Natural killer cell (primary cell): ENCODE measurements around the gene INPP5B. TPM values are rescaled to one million over a fixed set of nuclear protein-coding genes. Genes with fewer than 3 reads are reported as not detected.
A peak's percentile ranks its signal among the peaks of the same experiment; 100 is the strongest.
"Not testable (repeated sequence)": the region's sequence is repeated elsewhere in the genome, so short reads cannot be mapped to it uniquely, and the experiment has no call there.

Experiments
- ATAC-seq, 3 donors: fragments of 150-1000 bp in 2 of 3; fragments of 200-7000 bp in 1 of 3; cut with Tn5 transposase; 1 replicate in 1 of 3; 2 replicates in 2 of 3; pipeline ENCODE4 v1.10.0; 2021; ENCODE audit warnings: mild to moderate bottlenecking in 2 of 3, moderate library complexity in 2 of 3
- DNase-seq, 2 donors: peaks; one replicate each; pipeline versions ENCODE4 v3.0.0 to v3.0.0-alpha.2; 2013 to 2021; ENCODE audit warnings: mixed read lengths in 1 of 2
- H3K27ac ChIP-seq: one replicate; pipeline ENCODE4 v1.5.1; 2013; ENCODE audit warnings: mild to moderate bottlenecking, low read length
- H3K27me3 ChIP-seq: one replicate; pipeline ENCODE4 v1.6.1; 2013; ENCODE audit warnings: low read length; ENCODE audit not compliant: control insufficient read depth, insufficient read depth
- H3K36me3 ChIP-seq: one replicate; pipeline ENCODE4 v1.6.1; 2013; ENCODE audit warnings: low read length; ENCODE audit not compliant: control insufficient read depth, insufficient read depth
- H3K4me1 ChIP-seq: one replicate; pipeline ENCODE4 v1.6.1; 2013; ENCODE audit warnings: low read length; ENCODE audit not compliant: control insufficient read depth, insufficient read depth
- H3K4me3 ChIP-seq: one replicate; pipeline ENCODE4 v1.5.1; 2013; ENCODE audit warnings: low read length
- H3K9me3 ChIP-seq: one replicate; pipeline ENCODE4 v1.6.1; 2013; ENCODE audit warnings: low read length; ENCODE audit not compliant: control insufficient read depth, insufficient read depth
- H3K27ac Mint-ChIP-seq, 2 donors: one replicate each; pipeline ENCODE4 v1.8.0; 2022; ENCODE audit warnings: mild to moderate bottlenecking in 2 of 2, mixed read lengths in 2 of 2, moderate library complexity in 1 of 2
- H3K27me3 Mint-ChIP-seq, 2 donors: one replicate each; pipeline ENCODE4 v1.8.0; 2022; ENCODE audit warnings: low read depth in 2 of 2, mixed read lengths in 2 of 2
- H3K36me3 Mint-ChIP-seq: one replicate; pipeline ENCODE4 v1.8.0; 2022; ENCODE audit warnings: mixed read lengths
- H3K4me1 Mint-ChIP-seq, 2 donors: one replicate each; pipeline ENCODE4 v1.8.0; 2022; ENCODE audit warnings: mixed read lengths in 2 of 2
- H3K4me3 Mint-ChIP-seq: one replicate; pipeline ENCODE4 v1.8.0; 2022; ENCODE audit warnings: mild to moderate bottlenecking, moderate library complexity, mixed read lengths
- H3K9me3 Mint-ChIP-seq, 2 donors: one replicate each; pipeline ENCODE4 v1.8.0; 2022; ENCODE audit warnings: mixed read lengths in 2 of 2
- CTCF ChIP-seq: fragments of 200-600 bp; IDR thresholded peaks from one replicate; pipeline ENCODE4 v1.8.0; 2022; ENCODE audit warnings: antibody characterized with exemption
- WGBS: methylation state at CpG from one replicate; pipeline ENCODE4 v1.1.7; 2013; ENCODE audit warnings: missing lambda C conversion rate; ENCODE audit not compliant: insufficient coverage; 5-methylcytosine and 5-hydroxymethylcytosine counted together
- intact Hi-C: fragments of 100-400 bp; cut with micrococcal nuclease; formaldehyde crosslinking; loops from one replicate; pipeline ENCODE4 v1.14.2; 2022
- total RNA-seq, 4 donors: library from RNA; stranded (reverse); fragments of 120-200 nt in 1 of 4; gene quantifications; one replicate each; pipeline versions ENCODE4 v1.2.3 to v1.2.4, GENCODE V29; 2013 to 2022

Gene INPP5B
- total RNA-seq, 3 donors from 2014 or later (not counting 1 experiment from before 2014, with no cell fraction given): 34.0 to 66.2 (median 54.7) TPM

- Mint-ChIP-seq H3K4me1 (peaks cover 13 to 17% of the 10 kb centered on the region in 2 donors), H3K36me3 (no peaks in the 10 kb centered on the region), H3K9me3 (no peaks in the 10 kb centered on the region), H3K27me3 (no peaks in the 10 kb centered on the region), H3K4me3 (no peak overlapping the region), H3K27ac (no peak overlapping the region)
- DNase-seq: no peak
- H3K9me3 ChIP-seq: no peaks in the 10 kb centered on the region
- intact Hi-C loops: no loop called here
- no peak for TF ChIP-seq CTCF
- ATAC-seq: no peak
- H3K4me3 ChIP-seq: no peak overlapping the region
- H3K36me3 ChIP-seq: peaks cover 9% of the 10 kb centered on the region
- H3K27ac ChIP-seq: no peak overlapping the region
- peaks cover 20% of the 10 kb centered on the region for H3K4me1 ChIP-seq
- no peaks in the 10 kb centered on the region for H3K27me3 ChIP-seq
- 85% methylated on average over 4 of the region's 4 CpGs for WGBS
These were observed 2.6 kb downstream of the INPP5B start for GRCh38 chr1:37944086-37944763.

- Mint-ChIP-seq H3K4me3 (no peak overlapping the region), H3K4me1 (no peaks in the 10 kb centered on the region), H3K9me3 (no peaks in the 10 kb centered on the region), H3K36me3 (no peaks in the 10 kb centered on the region), H3K27me3 (no peaks in the 10 kb centered on the region), H3K27ac (no peak overlapping the region)
- H3K9me3 ChIP-seq: no peaks in the 10 kb centered on the region
- WGBS: 91% methylated on average over 4 of the region's 5 CpGs
- intact Hi-C loops: no loop called here
- DNase-seq (no peak), ATAC-seq (no peak)
- no peak overlapping the region for H3K4me3 ChIP-seq
- H3K36me3 ChIP-seq: peaks cover 12% of the 10 kb centered on the region
- H3K27ac ChIP-seq: no peak overlapping the region
- no peaks in the 10 kb centered on the region for H3K4me1 ChIP-seq
- no peaks in the 10 kb centered on the region for H3K27me3 ChIP-seq
- TF ChIP-seq CTCF: no peak
These were observed 6.4 kb downstream of the INPP5B start for GRCh38 chr1:37940299-37940947.

- H3K9me3 Mint-ChIP-seq, H3K4me1 Mint-ChIP-seq, H3K4me1 ChIP-seq, H3K27ac Mint-ChIP-seq, H3K27ac ChIP-seq, ATAC-seq, intact Hi-C loops, H3K27me3 ChIP-seq, DNase-seq, H3K36me3 Mint-ChIP-seq, H3K9me3 ChIP-seq, H3K27me3 Mint-ChIP-seq, H3K4me3 Mint-ChIP-seq, H3K4me3 ChIP-seq: not testable (repeated sequence)
- H3K36me3 ChIP-seq: peaks cover 12% of the 10 kb centered on the region
- 94% methylated on average over 14 of the region's 14 CpGs for WGBS
These were observed 10.1 kb downstream of the INPP5B start for GRCh38 chr1:37936760-37937159.

- Mint-ChIP-seq H3K4me1 (peaks cover 18 to 31% of the 10 kb centered on the region in 2 donors), H3K27me3 (no peaks in the 10 kb centered on the region), H3K9me3 (no peaks in the 10 kb centered on the region), H3K4me3 (peak overlapping the region; percentile 96), H3K27ac (peak overlapping the region in 1 of 2 donors; percentile 30), H3K36me3 (no peaks in the 10 kb centered on the region)
- DNase-seq: no peak
- peaks cover 28% of the 10 kb centered on the region for H3K4me1 ChIP-seq
- H3K4me3 ChIP-seq: no peak overlapping the region
- no peaks in the 10 kb centered on the region for H3K27me3 ChIP-seq
- no peaks in the 10 kb centered on the region for H3K9me3 ChIP-seq
- TF ChIP-seq CTCF: no peak
- ATAC-seq: no peak
- WGBS: 100% methylated on average over 2 of the region's 4 CpGs
- intact Hi-C loops: loop anchor here (5.0 kb wide), 1 partner anchor 75 kb away; the partner anchor contains the start of gene FHL3
- H3K36me3 ChIP-seq: no peaks in the 10 kb centered on the region
- no peak overlapping the region for H3K27ac ChIP-seq
These were observed 14.1 kb downstream of the INPP5B start for GRCh38 chr1:37932759-37933158.
